ENCODE results near the gene CIB4.
"Not testable (repeated sequence)": the region's sequence is repeated elsewhere in the genome, so short reads cannot be mapped to it uniquely, and the experiment has no call there.

CIB4 gene

DNA sequence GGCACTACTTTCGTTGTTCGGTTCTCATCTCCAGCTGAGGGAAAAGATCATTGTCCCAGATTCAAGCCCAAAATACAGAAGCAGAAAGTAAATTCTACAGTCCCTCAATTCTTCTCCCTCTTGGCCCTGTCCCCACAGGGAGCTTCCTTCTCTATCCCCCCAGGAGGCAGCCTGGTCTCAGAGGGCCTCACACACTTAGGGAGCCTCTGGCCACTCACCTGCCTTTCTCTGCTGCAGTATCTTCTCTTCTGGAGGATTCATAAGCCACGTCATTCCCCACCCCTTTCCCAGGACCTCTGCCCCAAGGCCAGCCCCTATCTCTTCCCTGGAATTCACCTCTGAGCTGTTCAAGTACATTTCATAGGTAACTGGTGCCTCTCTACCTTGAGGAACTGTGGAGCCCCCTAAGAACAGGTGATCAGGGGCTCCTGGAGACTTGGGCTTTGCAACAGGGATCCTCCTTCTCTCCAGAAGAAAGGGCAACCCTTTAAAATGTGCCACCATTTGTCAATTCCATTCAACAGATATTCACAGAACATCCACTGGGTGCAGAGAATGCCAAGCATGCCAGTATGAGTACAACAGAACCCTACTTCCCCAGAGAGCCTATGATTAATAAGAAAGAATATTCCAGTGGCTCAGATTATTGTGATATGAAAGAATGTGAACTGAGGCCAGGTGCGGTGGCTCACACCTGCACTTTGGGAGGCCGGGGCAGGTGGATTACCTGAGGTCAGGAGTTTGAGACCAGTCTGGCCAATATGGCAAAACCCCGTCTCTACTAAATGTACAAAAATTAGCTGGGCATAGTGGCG is 72.9 kb downstream of the CIB4 start:
- no peak for DNase-seq (ENCODE audit: low read depth)

DNA sequence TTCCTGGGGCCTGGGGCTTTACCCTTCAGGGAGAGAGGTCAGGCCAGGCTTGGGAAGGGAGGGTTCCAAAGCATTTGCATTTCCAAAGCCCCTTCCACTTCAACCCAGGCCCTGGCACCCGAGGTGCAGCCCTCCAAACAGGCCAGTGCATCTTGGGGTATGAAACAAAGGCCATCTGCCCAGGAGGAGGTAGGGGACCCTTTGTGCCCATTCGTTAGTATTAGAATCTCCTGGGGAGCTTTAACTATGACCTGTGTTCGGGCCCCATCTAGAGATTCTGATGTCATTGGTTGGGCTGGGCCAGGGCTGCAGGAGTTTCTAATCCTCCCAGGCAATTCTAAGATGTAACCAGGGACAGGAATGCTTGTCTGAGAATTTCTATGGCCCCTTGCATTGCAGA is 73.6 kb downstream of the CIB4 start:
- DNase-seq (ENCODE audit: low read depth), result no peak

GRCh38 chr2:26566731-26567130 is 74.4 kb downstream of the CIB4 start:
- not testable (repeated sequence) for DNase-seq (ENCODE audit: low read depth)

DNA sequence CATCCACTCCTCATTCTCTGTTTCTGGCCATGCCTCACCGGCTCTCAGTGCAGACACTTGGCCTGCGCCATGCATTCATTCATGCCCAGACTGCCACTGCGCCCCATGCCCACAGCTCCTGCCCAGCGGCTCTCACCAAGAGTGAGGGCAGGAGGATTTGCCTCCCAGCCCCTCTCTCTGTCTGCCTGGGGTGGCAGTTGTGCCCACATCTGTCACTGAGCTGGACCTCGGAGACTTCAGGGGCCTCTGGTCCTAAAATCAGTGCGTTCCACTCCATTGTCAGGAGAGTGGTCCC is 75.1 kb downstream of the CIB4 start:
- DNase-seq (ENCODE audit: low read depth), result no peak

DNA sequence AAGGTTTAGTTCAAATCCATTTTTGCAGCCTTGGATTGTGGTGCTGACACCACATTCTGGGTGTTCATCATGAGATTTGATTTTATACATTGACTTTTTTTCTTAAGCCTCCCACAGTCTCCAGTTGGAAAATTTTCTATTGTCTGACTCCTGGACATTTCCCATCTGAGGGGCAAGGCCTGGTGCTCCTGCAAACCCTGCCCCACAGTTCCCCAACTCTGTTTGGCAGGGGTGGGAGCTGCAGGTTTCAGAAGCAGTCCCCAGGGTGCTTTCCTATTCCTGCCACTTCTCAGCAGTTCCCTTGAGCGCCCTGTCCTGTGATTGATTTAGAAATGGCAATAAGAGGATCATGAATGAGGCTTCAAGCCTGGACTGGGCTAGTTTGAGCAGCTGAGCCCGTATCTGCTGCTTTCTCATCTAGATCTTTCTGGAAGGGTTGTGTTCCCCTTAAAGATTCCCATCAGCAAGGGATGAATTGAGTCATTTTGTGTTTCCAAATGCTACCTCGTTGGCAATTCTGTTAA is 77.0 kb downstream of the CIB4 start:
- DNase-seq (ENCODE audit: low read depth), result no peak

- no peak for DNase-seq (ENCODE audit: low read depth)
Observed at GRCh38 chr2:26563686-26564085, 77.5 kb downstream of the CIB4 start.

GRCh38 chr2:26562811-26563645 is 78.1 kb downstream of the CIB4 start:
- DNase-seq (ENCODE audit: low read depth), result no peak

DNA sequence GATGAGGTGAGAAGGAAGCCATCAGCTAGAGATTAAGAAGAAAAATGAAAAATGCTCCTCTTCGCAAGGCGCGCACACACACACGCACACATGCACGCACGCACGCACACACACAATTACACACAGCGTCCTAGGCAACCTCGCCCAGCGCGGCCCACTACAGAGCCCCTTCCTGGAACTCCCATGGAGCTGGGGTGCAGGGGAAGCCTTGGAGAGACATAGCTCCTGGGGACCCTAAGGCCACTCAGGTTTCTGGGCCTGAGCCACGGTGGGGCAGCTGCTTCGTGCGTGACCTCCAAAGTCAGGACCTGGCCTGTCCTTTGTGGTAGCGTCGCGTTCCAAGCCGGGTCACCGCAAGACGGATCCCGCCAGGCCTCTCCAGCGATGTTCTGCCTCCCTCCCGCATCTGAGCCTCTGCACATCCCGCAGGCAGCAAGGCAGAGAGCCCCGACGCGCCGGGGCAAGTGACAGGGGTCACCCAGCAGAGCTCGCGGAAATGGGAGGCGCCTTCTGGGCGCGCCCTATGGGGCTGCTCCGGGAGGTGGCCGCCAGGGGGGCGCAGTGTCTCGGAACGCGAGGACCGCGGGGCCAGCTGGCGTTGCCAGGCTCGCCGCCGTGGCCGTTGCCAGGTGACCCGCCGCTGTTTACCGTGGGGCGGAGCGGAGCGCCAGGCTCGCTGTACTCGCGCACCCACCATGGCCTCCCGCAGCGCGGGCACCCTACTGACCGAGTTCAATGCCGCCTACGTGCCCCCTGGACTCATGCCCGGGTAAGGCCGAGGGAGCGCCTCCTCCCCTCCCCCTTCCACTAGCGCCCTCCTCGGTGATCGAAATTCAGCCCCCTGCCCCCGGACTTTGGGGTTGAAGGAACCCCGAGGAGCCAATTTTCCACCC is 79.0 kb downstream of the CIB4 start:
- DNase-seq (ENCODE audit: low read depth), result no peak

DNA sequence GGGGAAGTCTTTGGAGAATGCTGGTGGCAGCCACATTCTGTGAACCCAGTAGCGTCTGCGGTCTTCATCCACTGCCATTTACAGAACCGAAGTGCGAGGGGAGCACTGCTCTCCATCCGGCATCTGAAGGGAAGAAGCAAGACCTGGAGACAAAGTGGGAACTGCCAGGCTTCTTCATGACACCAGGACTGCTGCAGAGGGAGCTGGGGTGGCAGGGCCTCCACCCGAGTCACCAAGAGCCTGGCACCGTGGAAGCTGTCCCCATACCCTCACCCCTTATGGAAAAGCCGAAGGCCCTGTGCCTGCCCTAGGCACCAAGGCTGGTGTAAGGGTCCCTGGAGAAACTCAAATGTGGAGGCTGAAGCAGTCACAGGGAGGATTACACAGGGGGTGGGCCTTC is 79.8 kb downstream of the CIB4 start:
- no peak for DNase-seq (ENCODE audit: low read depth)

DNA sequence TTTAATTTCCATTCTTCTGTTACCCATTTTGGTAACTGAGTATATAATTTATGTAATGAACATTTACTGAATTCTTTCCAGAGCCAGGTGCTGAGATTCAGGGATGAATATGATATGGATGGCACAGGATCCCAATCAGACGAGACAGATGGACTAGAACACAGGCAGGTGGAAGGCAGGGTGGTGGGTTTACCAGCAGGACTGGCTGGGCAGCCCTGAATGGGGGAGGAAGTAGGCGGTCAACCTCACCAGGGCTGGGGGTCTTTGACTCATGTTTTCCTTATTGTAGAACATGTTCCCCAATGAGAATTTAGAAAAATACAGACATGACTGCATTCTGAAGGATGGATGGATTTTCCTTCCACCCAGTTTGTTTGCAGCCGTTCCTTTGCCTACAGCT is 80.3 kb downstream of the CIB4 start:
- DNase-seq (ENCODE audit: low read depth), result no peak

- DNase-seq (ENCODE audit: low read depth), result no peak
Observed at GRCh38 chr2:26559556-26559955, 81.6 kb downstream of the CIB4 start.

GRCh38 chr2:26559044-26559405 is 82.1 kb downstream of the CIB4 start:
- no peak for DNase-seq (ENCODE audit: low read depth)

DNA sequence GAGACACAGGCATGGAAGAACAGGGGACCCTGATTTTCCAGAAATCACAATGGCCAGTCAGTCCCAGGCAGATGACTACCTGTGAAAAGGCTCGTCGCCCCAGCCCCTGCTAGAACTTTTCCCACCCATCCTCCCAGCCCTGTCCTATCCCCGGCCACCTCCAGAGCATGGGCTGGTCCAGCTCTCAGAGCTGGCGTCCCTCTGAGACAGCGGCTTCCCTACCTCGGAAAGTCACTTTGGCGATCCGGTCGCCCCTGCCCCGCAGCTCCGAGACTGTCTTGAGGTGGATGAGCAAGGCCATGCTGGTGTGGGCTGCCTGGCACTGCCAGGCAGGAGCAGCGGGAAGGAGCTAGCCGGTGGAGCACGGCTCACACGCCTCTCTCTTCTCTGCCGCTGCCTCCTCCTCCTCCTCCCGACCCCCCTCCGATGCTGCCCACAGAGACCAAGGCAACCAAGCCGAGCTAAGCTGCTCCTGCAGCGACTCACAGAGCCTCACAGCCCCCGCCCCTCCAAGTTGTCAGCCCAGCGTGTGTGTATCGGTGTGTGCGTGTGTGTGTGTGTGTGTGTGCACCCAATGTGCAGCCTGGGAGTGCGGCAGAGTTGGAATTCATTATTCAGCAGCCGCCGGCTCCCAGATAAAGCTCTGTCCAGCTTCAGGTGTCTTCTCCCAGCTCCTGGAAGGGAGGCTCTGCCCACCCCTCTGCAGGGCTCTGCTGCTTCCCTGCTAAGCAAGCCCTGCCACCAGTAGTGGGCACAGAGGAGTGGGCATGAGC is 82.7 kb downstream of the CIB4 start:
- no peak for DNase-seq (ENCODE audit: low read depth)

DNA sequence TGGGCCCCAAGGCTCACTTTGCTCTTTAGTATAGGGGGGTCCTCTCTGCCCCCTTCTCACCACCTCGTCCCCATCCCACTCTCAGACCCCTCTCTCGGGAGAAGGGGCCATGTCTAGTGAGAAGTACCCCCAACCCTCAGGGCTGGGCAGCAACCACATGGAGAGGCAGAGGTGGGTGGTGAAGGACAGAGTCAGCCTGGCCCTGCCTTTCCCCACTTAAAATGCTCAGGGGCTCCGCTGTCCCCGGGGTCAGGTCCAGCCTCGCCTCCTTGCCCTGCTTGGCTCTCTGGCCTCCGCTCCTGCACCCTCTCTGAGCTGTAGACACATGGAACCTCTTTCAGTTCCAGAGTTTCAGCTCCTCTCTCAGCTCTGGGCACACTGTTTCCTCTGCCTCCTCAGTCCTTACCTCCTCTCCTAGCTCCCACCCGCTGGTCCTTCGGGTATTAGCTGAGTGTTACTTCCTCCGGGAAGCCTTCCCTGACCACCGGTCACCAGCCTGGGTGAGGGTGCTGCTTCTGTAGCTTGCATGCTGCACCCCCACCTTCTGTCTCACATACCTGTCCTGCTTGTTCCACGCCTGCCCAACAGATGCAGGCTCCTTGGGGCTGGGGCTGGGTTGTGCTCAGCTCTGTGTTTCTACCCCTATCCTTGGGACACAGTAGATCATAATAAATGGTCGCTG is 83.8 kb downstream of the CIB4 start:
- no peak for DNase-seq (ENCODE audit: low read depth)

DNA sequence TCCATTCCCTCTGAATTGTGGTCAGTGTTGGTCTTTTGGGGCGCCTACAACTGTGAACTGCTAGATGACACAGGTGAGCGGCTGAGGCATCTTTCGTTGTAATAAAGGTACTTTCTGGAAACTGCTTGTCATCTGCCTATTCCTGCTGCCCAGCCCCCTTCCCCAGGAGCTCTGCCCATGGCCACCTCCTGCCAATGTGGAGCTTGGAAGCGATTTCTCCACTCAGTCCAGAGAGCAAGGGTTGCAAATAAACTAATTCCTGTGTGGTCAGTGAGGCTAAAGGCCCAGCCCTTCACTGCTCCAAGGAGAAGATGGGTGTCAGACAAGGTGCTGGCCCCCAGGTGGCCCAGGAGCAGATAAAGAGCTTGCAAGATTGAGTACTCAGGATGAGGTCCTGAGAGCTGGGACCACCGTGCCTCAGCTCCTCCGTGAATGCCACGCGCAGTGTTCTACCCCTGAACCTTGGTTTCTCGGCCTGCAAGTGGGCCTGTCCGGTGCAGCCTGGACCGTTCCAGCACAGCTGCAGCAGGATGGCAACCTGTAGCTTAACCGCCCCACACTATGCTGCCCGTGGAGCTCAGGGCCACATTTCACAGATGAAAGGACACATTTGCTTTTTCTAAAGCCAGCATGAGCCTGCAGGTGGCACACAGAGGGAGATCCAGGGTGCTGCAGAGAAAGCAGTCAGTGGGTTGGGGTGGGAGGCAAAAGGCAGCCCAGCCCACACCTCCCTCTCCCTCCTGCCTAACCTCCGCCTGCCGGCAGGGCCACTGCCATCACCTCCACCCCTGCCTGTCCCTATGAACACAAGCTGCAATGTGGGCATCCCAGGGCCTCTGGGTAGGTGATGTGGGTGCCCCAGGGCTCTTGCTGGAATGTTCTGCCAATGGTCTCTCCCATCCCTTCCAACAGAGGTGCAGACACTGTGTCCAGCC is 84.6 kb downstream of the CIB4 start:
- DNase-seq (ENCODE audit: low read depth), result no peak

DNA sequence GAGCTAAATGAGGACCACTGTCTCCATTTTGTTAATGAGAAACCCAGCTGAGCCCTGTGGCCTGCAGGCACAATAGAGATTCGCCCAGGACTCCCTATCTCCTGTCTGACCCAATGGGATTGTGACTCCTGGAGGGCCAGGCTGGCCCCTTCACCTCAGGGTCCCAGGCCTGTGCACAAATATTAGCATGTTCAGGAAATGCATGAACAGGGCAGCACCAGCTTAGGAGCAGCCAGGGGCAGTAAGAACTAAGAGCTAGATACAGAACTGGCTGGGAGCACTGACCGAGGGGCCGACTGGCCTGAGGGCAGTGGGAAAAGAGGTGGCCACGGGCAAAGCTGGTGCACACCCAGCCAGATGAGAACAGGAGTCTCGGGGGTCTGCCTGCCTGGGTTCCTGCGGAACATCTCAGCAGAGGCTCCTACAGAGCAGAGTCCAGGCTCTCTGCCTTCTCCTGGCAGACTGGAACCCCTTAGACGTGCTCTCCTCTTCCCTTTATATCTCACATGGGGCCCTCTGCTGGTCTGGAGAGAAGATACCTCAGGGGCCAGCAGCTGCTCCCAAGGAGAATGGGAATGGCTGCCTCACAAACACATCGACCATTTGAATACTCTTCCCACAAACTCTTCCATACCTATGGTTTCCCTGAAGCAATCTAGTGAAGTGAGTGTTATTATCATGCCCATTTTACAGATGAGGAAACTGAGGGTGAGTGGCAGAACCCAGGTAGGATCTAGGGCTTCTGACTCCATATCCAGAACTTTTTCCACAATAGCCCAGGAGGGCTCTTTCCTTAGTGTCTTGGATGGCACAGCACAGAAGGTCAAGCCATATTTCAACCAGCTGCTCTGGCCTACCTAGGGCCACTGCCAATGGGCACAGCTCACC is 85.7 kb downstream of the CIB4 start:
- DNase-seq (ENCODE audit: low read depth), result no peak

GRCh38 chr2:26552641-26553374 is 88.4 kb downstream of the CIB4 start:
- no peak for DNase-seq (ENCODE audit: low read depth)

Measured in stimulated activated CD8-positive, alpha-beta memory T cell treated with anti-CD3 and anti-CD28 coated beads, Interleukin-12 subunit alpha, Interleukin-12 subunit beta, amount 100 ng/mL, for 1 hour (primary cell).